Gastrocnemius medialis (tissue), 4 donors: ENCODE measurements around the gene MTA2.

Experiments used
- CTCF ChIP-seq, 5 experiments: fragments of 450-650 bp in 3 of 5; fragments of 200-600 bp in 2 of 5; sonication (generic) in 2 of 5; IDR thresholded peaks in 4 of 5; conservative IDR thresholded peaks in 1 of 5; 1 replicate in 4 of 5; 2 replicates in 1 of 5; pipeline ENCODE4 v1.5.1; 2016 to 2019; ENCODE audit warnings: antibody characterized with exemption in 5 of 5, mild to moderate bottlenecking in 3 of 5, moderate library complexity in 3 of 5
- POLR2A ChIP-seq, 2 donors: fragments of 450-650 bp; IDR thresholded peaks; one replicate each; pipeline ENCODE4 v1.6.1; 2017; ENCODE audit warnings: antibody characterized with exemption in 2 of 2, mild to moderate bottlenecking in 2 of 2, moderate library complexity in 2 of 2

- TF ChIP-seq POLR2A (IDR thresholded peaks at IDR 0.05) (peak; percentile 72 to 88), CTCF (IDR thresholded peaks at IDR 0.05 in 4 of 5, conservative IDR thresholded peaks at IDR 0.05 in 1 of 5) (peak in 1 of 5 experiments; percentile 8)
These were observed 27.9 kb downstream of the MTA2 start, which contains the start of gene EEF1G for GRCh38 chr11:62573592-62574362.
